ENCODE measurements around the gene GMDS.

The GMDS gene

GRCh38 chr6:2133716-2134310 lies 111.6 kb downstream of the GMDS start:
- DNase-seq (ENCODE audit: low read depth): no peak

- DNase-seq (ENCODE audit: low read depth): no peak
Observed at GRCh38 chr6:2132916-2133315, 112.5 kb downstream of the GMDS start.

- peak; percentile 15 for DNase-seq (ENCODE audit: low read depth)
Observed at GRCh38 chr6:2132416-2132815, 113.0 kb downstream of the GMDS start.

- no peak for DNase-seq (ENCODE audit: low read depth)
Observed at GRCh38 chr6:2129182-2129621, 116.2 kb downstream of the GMDS start.

GRCh38 chr6:2127484-2127911 lies 117.9 kb downstream of the GMDS start:
- no peak for DNase-seq (ENCODE audit: low read depth)

- no peak for DNase-seq (ENCODE audit: low read depth)
Observed at GRCh38 chr6:2126351-2126750, 119.1 kb downstream of the GMDS start.

GRCh38 chr6:2125158-2125557 lies 120.2 kb downstream of the GMDS start:
- no peak for DNase-seq (ENCODE audit: low read depth)

- peak; percentile 25 for DNase-seq (ENCODE audit: low read depth)
Observed at GRCh38 chr6:2124260-2124709, 121.1 kb downstream of the GMDS start.

- DNase-seq (ENCODE audit: low read depth): no peak
Observed at GRCh38 chr6:2120912-2121311, 124.5 kb downstream of the GMDS start.

GRCh38 chr6:2119275-2119674 lies 126.1 kb downstream of the GMDS start:
- no peak for DNase-seq (ENCODE audit: low read depth)

GRCh38 chr6:2118136-2118535 lies 127.3 kb downstream of the GMDS start:
- DNase-seq (ENCODE audit: low read depth): no peak

- no peak for DNase-seq (ENCODE audit: low read depth)
Observed at GRCh38 chr6:2117447-2117846, 128.0 kb downstream of the GMDS start.

- no peak for DNase-seq (ENCODE audit: low read depth)
Observed at GRCh38 chr6:2116496-2116895, 128.9 kb downstream of the GMDS start.

GRCh38 chr6:2114100-2114499 lies 131.3 kb downstream of the GMDS start:
- DNase-seq (ENCODE audit: low read depth): no peak

GRCh38 chr6:2111162-2111677 lies 134.2 kb downstream of the GMDS start:
- DNase-seq (ENCODE audit: low read depth): peak; percentile 89

GRCh38 chr6:2110504-2110903 lies 134.9 kb downstream of the GMDS start:
- DNase-seq (ENCODE audit: low read depth): peak; percentile 7

GRCh38 chr6:2109796-2110195 lies 135.6 kb downstream of the GMDS start:
- no peak for DNase-seq (ENCODE audit: low read depth)

- DNase-seq (ENCODE audit: low read depth): no peak
Observed at GRCh38 chr6:2108700-2109306, 136.6 kb downstream of the GMDS start.

- no peak for DNase-seq (ENCODE audit: low read depth)
Observed at GRCh38 chr6:2104524-2104880, 140.9 kb downstream of the GMDS start.

GRCh38 chr6:2103765-2104523 lies 141.5 kb downstream of the GMDS start:
- DNase-seq (ENCODE audit: low read depth): peak; percentile 52

- DNase-seq (ENCODE audit: low read depth): no peak
Observed at GRCh38 chr6:2102966-2103365, 142.4 kb downstream of the GMDS start.

GRCh38 chr6:2102316-2102883 lies 143.0 kb downstream of the GMDS start:
- peak; percentile 43 for DNase-seq (ENCODE audit: low read depth)

- peak; percentile 9 for DNase-seq (ENCODE audit: low read depth)
Observed at GRCh38 chr6:2101213-2101612, 144.2 kb downstream of the GMDS start.

Measured in amniotic epithelial cell (primary cell).